HG03097 (cell line): ENCODE data around the gene COMMD10.

Source experiments
- ATAC-seq: cut with Tn5 transposase; IDR thresholded peaks from one replicate; pipeline ENCODE4 v1.9.1; 2021; ENCODE audit not compliant: unreplicated experiment, low FRiP score

Gene COMMD10

DNA sequence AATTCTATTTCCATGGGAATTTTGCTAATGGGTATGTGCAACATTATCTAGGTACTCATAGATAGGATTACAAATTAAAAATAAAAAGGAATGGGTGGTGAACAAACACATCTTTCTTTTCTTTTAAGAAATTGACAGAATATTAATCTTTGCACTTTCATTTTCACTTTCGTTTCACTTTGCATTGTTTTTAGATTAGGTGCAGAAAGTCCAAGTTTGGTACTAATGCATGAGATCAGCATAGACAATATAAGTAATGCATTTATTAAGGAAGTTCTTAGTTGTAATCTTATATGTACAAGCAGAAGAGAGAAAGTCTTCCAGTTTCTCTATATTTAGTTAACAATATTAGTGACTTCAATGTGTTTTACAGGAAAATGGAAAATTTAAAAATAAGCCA is 196.5 kb downstream of the COMMD10 start:
- ATAC-seq, result no peak

DNA sequence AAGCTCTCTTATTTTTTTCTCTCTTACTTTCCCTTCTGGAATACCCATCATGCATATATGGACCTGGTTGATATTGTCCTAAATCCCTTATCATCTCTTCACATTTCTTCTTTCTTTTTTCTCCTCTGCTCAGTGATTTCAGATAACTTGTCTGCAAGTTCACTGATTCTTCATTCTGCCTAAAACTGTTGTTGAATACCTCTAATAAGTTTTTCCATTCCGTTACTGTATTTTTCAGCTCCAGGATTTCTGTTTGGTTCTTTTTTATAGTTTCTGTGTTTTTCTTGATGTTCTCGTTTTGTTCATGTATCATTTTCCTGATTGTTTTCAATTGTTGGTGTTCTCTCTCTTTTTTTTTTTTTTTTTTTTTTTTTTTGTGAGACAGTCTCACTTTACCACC is 203.7 kb downstream of the COMMD10 start:
- no peak for ATAC-seq

DNA sequence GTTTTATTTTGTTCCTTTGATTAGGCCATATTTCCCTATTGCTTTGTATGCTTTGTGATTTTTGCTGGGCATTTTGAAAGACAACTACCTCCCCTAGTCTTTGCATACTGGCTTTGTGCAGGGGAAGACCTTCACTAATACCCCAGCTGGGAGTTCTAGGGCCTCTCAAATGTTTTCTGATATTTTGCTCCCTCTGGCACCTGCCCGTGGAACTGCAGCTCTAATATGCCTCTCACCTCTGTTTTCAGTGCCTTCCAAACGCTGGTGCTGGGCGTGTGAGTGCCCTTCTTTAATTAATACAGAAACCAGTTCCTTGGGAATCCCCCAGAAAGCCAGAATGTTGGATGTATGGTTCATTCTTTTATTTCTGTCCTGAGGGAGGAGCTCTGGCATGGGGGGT is 204.5 kb downstream of the COMMD10 start:
- no peak for ATAC-seq

DNA sequence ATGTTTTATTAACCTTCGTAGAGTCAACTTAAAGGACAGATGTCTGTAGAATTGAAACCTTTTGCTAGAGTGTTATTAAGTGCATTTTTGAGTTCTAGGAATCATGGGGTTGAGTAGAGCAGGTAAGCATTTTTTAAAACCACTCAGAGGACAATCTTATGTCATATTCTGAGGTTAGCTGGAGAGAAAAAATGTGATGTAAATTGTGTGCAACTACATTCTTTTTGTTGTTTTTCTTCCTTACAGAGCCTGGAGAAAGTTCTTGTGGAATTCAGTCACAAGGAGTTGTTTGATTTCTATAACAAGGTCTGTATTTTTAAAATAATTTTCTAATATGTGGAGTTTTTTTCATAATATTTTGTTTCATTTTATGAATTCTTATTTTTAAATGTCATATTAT is 206.4 kb downstream of the COMMD10 start:
- no peak for ATAC-seq

DNA sequence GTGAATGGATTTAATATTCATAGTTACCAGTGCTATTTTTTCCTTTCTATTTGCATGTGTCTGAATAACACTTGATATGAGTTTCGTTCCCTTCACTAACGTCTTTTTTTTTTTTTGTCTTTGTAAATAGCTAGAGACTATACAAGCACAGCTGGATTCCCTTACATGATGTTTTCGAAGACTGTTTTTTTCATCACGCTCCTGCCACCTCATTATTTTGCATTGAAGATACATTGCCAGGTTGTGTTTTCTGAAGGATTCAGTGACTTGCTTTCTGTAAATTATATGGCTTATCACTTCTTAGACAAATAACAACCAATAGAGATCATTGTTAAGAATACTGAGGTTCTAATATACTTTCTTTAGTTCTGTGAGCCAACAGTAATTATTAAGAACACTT is 207.5 kb downstream of the COMMD10 start:
- ATAC-seq, result no peak

DNA sequence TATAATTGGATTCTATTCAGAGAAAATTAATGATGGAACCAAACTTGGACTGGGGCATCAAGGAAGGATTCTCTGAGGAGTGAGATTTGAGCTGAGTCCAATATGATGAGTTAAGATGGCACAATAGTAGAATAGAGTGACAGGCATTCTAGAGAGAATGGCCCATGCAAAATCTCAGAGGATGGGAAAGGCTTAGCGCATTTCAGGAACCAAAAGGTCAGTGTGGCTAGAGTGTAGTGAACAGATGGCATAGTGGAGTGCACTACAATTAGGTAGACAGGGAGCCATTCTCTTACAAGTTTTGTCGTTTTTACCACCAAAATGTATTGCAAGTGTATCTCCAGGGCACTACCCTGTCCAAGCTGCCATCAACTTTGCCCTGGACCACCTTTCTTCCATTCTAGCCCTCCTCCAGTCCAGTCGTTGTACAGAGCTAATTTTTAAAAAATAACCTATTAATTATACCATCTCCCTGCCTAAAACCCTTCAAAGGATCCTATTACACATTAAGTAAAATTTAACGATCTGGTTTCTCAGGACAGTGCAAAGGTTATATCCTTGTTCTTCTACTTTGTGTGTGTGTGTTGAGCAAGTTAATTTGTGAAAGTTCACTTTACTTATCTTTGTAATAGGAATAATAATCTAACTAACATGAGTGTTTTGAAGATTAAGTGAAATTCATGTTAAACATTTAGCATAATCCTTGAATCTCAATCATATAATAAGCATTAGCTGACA is 211.7 kb downstream of the COMMD10 start:
- ATAC-seq, result no peak

DNA sequence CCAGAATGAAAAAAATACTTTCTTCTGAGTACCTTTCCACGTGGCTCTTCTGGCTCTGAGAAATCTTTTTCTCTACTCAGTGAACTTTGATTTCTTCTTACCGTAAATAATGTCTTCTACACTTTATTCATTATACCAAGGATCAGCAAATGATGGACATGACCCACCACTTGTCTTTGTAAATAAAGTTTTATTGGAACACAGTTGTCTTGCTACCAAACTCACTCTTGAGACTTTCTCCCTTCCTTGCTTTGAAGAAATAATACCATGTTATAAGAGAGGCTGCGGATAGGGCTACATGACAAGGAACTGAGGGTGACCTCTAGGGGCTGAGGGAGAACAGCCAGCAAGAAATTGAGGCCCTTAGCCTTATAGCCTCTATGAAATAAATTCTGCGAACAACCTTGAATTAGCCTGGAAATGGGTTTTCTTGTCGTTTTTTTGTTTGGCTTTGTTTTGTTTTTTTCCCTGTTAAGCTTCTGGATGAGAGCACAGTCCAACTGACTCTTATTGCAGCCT is 212.5 kb downstream of the COMMD10 start:
- no peak for ATAC-seq

DNA sequence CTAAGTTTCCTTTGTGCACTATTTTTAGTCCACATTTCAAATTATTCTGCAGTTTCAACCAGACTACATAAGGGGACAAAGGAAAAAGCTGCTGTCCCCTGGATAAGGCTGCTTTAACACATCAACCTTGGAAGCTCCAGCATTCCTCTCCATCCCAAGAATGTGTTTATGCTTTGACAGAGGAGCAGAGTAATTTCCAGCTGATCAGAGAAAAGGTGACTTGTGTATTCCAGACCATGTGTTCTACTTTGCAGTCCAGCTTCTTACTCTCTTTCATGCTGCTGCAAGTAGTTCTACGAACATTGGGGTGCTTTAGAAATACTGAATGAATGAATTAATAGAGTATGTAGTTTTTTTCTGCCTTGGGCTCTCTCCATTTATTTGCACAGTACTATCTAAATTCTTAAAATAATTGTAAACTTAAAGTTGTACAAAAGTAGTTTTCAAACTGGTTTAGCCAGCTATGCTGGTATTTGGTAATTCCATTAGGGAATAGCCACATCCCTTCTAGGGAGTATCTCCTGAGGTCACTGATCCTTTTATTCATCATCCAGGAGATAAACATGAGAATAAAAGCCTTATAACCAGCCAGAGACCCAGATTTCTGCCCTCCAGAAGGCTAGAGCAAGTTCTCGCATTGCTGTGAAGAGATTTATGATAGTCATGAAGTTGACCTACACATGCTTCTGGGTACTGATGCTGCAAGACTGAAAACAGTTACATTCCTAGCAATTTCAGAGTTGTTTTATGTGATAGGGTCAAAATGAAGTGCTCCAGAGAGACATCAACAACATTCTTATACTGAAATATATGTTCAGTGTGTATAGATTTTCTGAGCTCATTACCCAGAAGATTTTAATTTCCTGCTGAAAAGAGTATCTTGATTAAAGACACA is 215.2 kb downstream of the COMMD10 start:
- no peak for ATAC-seq

DNA sequence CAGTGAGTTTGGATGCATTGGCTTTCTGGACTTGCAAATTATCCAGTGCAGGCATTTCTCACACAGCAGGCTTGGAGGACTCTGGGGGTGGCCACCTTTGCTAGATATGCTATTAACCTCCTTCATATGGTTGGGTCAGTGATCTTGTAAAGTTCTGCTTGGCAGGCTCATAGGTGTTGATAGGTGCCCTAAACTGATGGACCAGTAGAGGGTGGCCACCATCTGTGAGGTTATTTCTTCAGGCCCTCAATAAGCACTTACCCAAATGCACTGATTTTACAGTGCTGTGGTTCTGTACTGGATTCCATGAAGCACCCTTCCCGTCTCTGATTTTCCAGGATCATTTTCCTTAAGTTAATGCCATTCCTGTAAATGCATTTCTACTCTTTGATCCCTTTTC is 216.3 kb downstream of the COMMD10 start:
- ATAC-seq, result no peak

DNA sequence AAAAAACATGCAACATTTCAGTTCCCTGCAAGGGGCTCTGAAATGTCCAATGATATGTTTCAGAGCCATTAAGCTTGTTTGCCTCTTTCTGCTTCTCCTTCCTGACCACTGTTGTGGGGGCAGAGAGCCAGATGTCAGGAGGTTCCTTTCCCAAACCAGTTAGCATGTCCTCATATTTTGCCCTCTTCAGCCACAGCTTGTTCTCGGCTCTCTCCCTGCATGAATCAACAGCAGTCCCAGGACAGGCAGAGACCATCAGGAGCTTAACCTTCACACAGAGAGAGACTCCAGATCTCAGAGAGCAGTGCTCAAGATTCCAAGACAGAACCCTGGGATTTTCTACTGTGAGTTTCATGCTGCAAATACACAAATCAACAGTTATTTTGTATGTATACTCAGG is 218.5 kb downstream of the COMMD10 start:
- no peak for ATAC-seq

DNA sequence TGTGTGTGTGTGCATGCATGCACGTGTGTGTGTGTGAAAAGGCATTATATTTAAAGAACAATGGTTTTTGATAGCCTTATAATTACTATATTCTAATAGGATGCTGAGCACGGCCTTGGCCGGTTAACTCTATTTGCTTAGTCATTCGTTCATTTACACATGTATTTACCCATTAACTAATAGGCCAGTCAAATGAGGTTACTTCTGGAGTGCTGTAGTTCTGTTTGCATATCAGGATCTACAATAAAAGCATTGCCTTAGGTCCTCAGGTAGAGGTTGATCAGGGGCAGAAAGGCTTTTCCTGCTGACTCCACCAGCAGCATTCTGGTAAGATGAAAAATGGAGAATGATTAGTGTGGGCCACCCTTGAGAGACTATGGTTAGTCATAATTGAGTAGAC is 219.0 kb downstream of the COMMD10 start:
- no peak for ATAC-seq

DNA sequence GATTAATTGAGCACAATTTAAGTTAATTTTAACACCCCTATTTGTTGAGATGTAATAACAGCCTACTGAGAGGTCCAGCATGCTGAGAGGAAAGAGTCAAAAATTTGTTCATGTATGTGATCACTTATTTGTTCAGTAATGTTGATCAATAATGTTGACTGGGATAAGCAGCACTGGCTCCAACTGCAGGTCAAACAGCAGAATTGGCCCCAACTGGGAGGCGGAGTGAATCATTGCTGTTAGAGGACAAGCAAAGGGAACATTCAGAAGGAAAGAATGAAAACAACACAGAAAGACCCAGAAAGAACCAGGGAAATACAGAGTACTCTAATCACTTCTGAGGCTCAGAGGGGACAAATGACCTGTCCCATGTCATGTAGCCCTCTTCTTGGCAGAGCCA is 221.1 kb downstream of the COMMD10 start:
- ATAC-seq, result no peak

DNA sequence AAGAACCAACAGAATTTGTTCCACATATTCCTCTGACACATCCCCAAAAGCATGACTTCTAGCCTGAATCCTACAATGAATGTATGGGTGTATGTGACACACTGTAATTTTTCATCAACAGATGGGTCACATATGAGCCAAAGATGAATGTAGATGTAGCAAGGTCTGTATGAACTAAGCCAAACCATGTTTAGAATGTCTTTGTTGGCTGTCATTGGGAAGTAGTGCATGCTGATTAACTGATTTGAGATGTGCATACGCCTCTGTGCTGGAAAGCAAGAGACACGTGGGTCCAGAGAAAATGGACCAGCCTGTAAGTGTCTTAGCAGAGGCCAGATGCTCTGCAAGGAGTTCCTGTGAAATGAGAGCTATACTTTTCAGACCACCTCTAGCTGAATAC is 222.0 kb downstream of the COMMD10 start:
- no peak for ATAC-seq

DNA sequence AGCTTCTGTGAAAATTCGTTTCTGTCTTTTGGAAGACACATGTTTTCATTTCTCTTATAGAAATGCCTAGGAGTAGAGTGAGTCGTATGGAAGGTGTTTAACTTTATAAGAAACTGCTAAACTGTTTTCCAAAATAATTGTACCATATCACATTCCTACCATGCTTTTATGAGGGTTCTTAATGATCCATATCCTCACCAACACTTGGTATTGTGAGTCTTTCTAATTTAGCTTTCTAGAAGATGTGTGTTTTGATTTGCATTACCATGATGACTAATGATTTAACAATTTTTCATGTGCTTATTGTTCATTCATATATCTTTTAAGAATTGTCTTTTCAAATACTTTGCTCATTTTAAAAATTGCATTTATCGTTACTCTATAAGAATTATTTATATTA is 223.6 kb downstream of the COMMD10 start:
- ATAC-seq, result no peak

DNA sequence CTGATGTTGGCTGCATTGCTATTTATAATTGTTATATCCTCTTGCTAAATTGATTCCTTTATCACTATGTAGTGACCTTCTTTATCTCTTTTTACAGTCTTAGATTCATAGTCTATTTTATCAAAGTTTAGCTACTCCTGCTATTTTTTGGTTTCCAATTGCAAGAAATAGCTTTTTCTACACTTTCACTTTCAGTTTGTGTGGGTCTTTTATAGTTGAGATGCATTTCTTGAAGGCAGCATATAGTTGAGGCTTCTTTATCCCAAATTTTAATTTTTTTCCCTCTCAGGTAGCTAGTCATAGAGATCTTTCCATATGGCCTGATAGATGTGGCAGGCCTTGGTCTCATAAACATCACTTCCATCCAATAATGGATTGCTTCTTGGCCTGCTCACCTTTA is 228.5 kb downstream of the COMMD10 start:
- ATAC-seq, result no peak

DNA sequence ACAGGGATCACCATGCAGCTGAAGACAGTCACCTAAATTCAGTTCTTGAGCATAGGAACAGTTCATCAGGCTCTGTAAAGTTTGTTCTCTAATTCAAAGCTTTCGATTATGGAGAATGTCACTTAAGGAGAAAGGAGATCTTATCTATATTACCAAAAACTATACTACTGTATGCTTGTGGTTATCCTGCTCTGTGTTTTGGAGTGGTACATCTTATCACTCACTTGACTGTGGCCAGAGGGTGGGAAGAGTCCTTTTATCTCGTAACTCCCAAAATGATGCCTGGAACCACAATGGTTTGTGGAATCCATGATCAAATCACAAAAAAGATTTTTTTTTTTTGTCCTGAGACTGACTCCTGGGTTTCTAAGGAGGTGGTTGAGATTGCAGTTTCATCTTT is 230.7 kb downstream of the COMMD10 start:
- no peak for ATAC-seq

DNA sequence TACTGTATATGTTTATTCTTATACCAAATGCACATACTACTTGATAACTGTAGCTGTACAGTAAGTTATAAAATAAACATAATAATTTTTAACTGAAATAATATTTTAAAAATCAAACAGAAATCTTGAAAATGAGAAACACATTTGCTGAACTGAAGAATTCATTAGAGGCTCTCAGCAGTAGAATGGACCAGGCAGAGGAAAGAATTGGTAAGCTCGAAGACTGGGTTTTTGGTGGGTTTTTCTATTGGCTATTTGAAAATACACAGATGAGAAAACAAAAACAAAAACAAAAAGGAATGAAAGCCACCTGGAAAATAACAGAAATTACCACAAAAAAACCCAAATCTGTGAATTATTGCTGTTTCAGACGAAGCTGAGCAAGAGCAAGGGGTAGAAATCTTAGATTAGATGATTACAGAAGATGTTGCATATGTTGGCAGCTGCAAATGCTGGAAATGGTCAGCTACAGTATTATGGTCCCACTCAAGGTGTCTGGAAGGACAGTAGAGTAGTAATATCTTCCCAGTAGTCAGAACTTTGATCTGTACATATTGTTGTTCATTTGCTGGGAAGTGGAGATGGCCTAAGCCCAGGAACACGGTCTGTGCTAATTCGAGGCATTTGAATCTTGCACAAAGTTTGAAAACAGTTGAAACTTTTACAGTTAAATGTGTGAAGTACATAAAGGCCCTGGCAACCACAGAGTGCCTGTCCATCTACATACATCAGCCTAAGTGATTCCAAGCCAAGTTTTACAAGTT is 233.4 kb downstream of the COMMD10 start:
- ATAC-seq, result no peak

DNA sequence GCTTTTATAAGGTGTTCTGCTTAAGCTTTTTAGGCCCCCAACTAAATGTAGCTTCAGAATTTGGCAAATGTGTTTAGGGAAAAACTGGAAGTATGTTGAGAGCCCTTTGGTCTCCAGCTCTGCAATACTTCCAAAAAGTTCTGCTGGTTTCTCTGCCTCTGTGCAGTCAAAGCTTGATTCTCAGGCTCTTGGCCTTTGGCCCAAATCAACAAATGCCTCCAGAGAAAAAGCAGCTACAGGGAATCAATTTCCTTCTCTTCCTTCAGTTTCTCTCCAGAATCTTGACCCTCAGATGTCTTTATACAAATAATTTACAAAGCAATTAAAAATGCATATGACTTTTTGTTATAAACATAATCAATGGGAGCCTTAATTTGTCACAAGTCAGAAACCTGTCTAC is 235.7 kb downstream of the COMMD10 start:
- ATAC-seq, result no peak

DNA sequence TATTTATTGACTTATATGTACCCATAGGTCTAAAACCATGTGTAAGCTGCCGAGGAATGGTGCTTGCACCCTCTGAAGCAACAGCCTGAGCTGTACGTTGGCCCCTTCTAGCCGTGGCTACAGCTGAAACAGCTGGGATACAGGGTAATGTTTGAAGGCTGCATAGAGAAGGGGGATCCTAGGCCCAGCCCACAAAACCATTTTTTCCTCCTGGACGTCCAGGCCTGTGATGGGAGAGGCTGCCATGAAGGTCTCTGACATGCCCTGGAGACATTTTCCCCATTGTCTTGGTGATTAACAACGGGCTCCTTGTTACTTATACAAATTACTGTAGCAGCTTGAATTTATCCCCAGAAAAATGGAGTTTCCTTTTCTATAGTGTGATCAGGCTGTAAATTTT is 244.7 kb downstream of the COMMD10 start:
- no peak for ATAC-seq

DNA sequence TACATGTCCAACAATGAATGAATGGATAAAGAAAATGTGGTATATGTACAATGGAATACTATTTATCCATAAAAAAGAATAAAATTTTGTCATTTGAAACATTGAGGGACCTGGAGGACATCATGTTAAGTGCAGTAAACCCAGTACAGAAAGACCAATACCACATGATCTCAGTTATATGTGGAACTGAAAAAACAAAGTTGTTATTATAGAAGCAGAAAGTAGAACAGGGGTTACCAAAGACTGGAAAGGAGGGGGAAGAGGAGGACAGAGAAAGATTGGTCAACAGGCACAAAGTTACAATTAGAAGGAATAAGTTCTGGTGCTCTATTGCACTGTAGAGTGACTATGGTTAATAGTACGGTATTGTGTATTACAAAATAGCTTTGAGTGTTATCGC is 256.0 kb downstream of the COMMD10 start:
- no peak for ATAC-seq
